Activated CD8-positive, alpha-beta T cell treated with anti-CD3 and anti-CD28 coated beads, Interleukin-2, amount 10 ng/mL, durations not matched to agents 7 days and 5 days (primary cell): ENCODE measurements around the gene VGLL3. TPM values are rescaled to one million over a fixed set of nuclear protein-coding genes. Genes with fewer than 3 reads are reported as not detected.

Experiments
- ATAC-seq: fragments of 150-1000 bp; cut with Tn5 transposase; one replicate; pipeline ENCODE4 v1.10.0; 2021; ENCODE audit warnings: moderate library complexity
- CTCF ChIA-PET: fragments of 350-600 bp; sonication (Branson Sonifier 250); formaldehyde crosslinking; loops from one replicate; lab custom pipeline; 2021; ENCODE audit warnings: antibody characterized with exemption; lab: Charles Lee
- POLR2A ChIA-PET: fragments of 350-600 bp; sonication (Branson Sonifier 250); formaldehyde crosslinking; loops from one replicate; lab custom pipeline; 2021; ENCODE audit warnings: antibody characterized with exemption; lab: Charles Lee
- DNase-seq: peaks from one replicate; pipeline ENCODE4 v3.0.0-alpha.2; 2020
- H3K27ac Mint-ChIP-seq: one replicate; pipeline ENCODE4 v1.8.0; 2021; ENCODE audit warnings: mild to moderate bottlenecking, mixed read lengths
- H3K27me3 Mint-ChIP-seq: one replicate; pipeline ENCODE4 v1.8.0; 2021; ENCODE audit warnings: low read depth, mixed read lengths
- H3K36me3 Mint-ChIP-seq: one replicate; pipeline ENCODE4 v1.8.0; 2021; ENCODE audit warnings: low read depth, mixed read lengths
- H3K4me1 Mint-ChIP-seq: one replicate; pipeline ENCODE4 v1.8.0; 2021; ENCODE audit warnings: low read depth, mixed read lengths
- H3K4me3 Mint-ChIP-seq: one replicate; pipeline ENCODE4 v1.8.0; 2021; ENCODE audit warnings: mild to moderate bottlenecking, mixed read lengths
- H3K9me3 Mint-ChIP-seq: one replicate; pipeline ENCODE4 v1.8.0; 2022; ENCODE audit warnings: mixed read lengths; ENCODE audit not compliant: insufficient read depth
- total RNA-seq, 2 experiments: library from RNA; stranded (reverse); gene quantifications; one replicate each; pipeline ENCODE4 v1.2.3, GENCODE V29; 2021

VGLL3 gene
- total RNA-seq, 2 experiments from 2014 or later: not detected

DNA sequence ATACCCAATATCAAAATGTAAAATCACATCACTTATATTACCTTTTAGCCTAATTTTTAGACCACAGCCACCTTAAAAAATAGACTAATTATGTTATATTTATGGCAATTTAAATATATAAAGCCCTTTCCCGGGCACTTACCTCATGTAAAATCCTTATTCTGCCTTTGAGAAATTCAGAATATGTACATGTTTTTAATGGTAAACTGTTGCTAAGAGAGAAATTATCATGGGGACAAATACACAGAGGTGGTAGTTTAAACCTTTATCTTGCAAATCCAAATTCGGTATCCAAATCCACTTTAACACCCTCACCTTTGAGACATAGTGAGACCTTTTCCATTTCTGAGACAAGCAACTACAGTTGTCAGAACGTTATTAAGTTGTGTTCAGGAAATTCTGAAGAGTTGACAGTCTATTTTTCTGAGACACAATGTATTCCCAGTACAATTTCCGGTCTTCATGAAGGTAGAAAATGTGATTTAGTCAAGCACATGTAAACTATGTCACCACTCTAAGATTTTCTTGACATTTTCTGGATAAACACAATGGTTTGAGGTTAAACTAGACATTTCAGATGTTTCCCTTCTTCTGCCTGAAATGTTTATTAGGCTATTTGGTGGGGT is 10.6 kb upstream of the VGLL3 start:
- H3K4me3 Mint-ChIP-seq: no peak overlapping the region
- no peaks in the 10 kb centered on the region for H3K4me1 Mint-ChIP-seq
- DNase-seq (no peak), ATAC-seq (no peak)
- no peaks in the 10 kb centered on the region for H3K27me3 Mint-ChIP-seq
- POLR2A ChIA-PET: no interaction called here
- no peaks in the 10 kb centered on the region for H3K36me3 Mint-ChIP-seq
- H3K27ac Mint-ChIP-seq: no peak overlapping the region
- H3K9me3 Mint-ChIP-seq: no peaks in the 10 kb centered on the region
- CTCF ChIA-PET: no interaction called here

DNA sequence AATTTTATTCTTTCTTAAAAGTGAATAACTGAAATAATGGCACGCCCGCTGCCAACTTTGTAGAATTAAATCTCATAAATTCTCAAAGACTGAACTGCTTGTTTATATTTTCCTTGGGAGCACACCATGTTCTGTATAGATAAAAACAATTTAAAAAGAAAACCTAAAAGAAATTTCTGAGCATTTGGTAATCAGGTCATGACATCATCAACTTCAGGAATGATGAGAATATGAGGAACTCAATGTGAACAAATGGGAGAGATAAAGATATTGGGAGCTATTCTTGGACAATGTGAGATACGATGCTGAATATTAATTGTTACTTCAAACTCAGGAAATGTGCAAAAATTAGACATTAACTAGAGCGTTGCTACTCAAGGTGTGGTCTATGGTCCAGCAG is 10.0 kb upstream of the VGLL3 start:
- CTCF ChIA-PET: no interaction called here
- ATAC-seq: no peak
- Mint-ChIP-seq H3K4me1 (no peaks in the 10 kb centered on the region), H3K4me3 (no peak overlapping the region), H3K27me3 (no peaks in the 10 kb centered on the region), H3K27ac (no peak overlapping the region), H3K9me3 (no peaks in the 10 kb centered on the region), H3K36me3 (no peaks in the 10 kb centered on the region)
- no peak for DNase-seq
- POLR2A ChIA-PET: no interaction called here

DNA sequence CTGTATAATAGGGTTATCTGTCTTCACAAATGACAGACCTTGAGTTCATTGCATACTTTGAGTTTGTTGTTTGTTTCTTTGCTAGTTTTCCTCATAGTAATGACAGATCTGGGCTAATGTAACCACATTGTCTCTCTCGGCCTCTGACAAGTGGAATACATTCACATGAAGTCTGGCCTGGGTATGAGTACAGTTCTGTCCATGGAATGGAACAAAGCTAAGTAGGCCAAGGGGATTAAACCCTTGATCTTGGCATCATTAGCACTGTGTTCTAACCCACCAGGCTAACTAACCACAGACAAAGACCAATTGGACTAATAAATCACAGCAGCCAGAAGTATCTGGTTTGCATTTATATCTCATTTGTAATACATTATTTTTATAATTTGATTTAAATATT is 7.6 kb upstream of the VGLL3 start:
- Mint-ChIP-seq H3K27ac (no peak overlapping the region), H3K4me1 (no peaks in the 10 kb centered on the region), H3K9me3 (no peaks in the 10 kb centered on the region), H3K4me3 (no peak overlapping the region), H3K36me3 (no peaks in the 10 kb centered on the region), H3K27me3 (no peaks in the 10 kb centered on the region)
- no peak for ATAC-seq
- CTCF ChIA-PET: no interaction called here
- DNase-seq: no peak
- POLR2A ChIA-PET: no interaction called here

DNA sequence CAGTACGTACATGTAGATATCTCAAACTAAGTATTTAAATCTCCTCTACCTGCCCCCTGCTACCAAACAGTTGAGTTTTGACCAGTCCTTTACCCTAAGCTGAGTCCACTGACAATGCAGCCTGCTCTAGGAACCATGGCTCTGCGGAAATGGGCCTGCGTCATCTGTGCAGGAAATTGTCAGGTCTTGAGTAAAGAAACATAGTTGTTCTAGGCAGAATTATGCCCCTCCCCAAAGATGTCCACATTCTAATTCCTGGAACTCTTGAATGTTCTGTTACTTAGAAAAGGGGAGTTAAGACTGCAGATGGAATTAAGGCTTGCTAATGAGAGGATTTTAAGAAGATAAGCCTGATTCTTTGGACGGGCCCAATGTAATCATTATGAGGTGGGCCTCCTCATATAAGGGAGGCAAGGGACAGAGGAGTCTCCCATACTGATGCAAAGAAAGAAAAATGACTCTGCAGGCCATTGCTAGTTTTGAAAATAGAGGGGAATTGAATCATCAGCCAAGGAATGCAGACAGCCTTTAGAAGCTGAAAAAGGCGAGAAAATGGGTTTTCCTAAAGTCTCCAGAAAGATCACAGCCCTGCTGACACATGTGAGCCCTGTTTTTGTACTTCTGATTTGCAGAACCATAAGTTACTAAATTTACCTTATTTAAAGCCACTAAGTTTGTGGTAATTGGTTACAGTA is 5.5 kb upstream of the VGLL3 start:
- Mint-ChIP-seq H3K36me3 (no peaks in the 10 kb centered on the region), H3K4me1 (no peaks in the 10 kb centered on the region), H3K27ac (no peak overlapping the region), H3K9me3 (no peaks in the 10 kb centered on the region), H3K27me3 (peaks cover 8% of the 10 kb centered on the region), H3K4me3 (no peak overlapping the region)
- DNase-seq (no peak), ATAC-seq (no peak)
- ChIA-PET POLR2A (no interaction called here), CTCF (no interaction called here)

DNA sequence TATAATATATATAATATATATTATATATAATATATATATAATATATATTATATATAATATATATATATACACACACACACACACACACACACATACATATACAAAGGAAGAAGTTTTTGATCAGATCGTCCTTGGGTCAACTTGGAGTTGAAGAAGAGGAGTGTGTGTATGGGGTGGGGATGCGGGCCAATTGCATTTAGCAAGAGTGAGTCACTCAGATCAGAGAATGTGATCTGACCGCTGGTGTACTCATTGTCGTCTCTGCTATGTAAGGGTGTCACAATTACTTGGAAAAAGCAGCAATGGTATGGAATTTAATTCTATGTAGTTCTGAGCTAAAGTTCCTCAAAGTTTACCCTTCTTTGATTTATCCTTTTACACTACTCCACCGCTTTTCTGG is 4.6 kb upstream of the VGLL3 start:
- POLR2A ChIA-PET: no interaction called here
- Mint-ChIP-seq H3K27ac (no peak overlapping the region), H3K27me3 (peaks cover 11% of the 10 kb centered on the region), H3K4me3 (no peak overlapping the region), H3K9me3 (no peaks in the 10 kb centered on the region), H3K36me3 (no peaks in the 10 kb centered on the region), H3K4me1 (no peaks in the 10 kb centered on the region)
- ATAC-seq (no peak), DNase-seq (no peak)
- CTCF ChIA-PET: no interaction called here

DNA sequence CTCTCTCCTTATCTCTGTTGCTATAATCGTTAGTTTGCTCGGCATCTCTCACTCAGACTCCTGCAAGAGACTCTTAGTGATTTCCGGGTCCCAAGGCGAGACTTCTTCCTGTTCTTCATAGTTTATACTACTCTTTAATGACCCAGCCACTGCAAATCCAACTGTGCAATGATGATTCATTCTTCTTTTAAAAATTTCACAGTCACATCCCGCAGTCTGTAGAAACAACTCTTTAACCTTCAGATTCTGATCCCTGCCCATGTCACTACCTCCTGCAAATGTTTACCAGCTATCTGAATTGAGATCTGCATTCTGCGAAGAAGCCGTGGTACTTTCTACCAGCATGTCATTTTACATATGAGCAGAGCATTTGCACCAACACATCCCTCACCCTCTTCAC is 2.8 kb upstream of the VGLL3 start:
- ATAC-seq: no peak
- POLR2A ChIA-PET: no interaction called here
- Mint-ChIP-seq H3K36me3 (no peaks in the 10 kb centered on the region), H3K27me3 (peaks cover 24% of the 10 kb centered on the region), H3K4me1 (peaks cover 3% of the 10 kb centered on the region), H3K9me3 (no peaks in the 10 kb centered on the region), H3K27ac (no peak overlapping the region), H3K4me3 (no peak overlapping the region)
- no peak for DNase-seq
- CTCF ChIA-PET: no interaction called here

DNA sequence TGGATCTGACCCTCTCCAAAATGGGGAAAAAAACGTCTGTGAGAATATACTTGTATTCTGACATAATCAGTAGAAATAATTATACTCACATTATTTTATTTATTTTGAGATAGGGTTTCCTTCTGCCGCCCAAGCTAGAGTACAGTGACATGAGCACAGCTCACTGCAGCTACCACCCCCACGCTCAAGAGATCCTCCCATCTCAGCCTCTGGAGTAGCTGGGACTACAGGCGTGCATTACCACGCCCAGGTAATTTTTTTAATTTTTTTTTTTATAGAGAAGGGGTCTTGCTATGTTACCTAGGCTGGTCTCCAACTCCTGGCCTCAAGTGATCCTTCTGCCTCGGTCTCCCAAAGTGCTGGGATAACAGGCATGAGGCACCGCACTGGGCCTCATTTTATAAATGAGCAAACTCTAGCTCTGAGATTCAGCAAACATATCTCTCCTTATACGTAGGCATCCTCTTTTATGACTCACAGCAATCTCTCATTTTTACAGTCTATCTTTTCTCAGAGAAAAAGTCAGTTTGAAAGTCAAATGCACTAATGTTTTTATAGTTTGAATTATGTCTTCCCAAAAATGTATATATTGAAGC is 989 bp upstream of the VGLL3 start:
- no peak for ATAC-seq
- H3K4me1 Mint-ChIP-seq: peaks cover 3% of the 10 kb centered on the region
- no peaks in the 10 kb centered on the region for H3K36me3 Mint-ChIP-seq
- H3K4me3 Mint-ChIP-seq: no peak overlapping the region
- POLR2A ChIA-PET: no interaction called here
- CTCF ChIA-PET: no interaction called here
- H3K9me3 Mint-ChIP-seq: no peaks in the 10 kb centered on the region
- H3K27ac Mint-ChIP-seq: no peak overlapping the region
- peaks cover 26% of the 10 kb centered on the region for H3K27me3 Mint-ChIP-seq
- DNase-seq: no peak

DNA sequence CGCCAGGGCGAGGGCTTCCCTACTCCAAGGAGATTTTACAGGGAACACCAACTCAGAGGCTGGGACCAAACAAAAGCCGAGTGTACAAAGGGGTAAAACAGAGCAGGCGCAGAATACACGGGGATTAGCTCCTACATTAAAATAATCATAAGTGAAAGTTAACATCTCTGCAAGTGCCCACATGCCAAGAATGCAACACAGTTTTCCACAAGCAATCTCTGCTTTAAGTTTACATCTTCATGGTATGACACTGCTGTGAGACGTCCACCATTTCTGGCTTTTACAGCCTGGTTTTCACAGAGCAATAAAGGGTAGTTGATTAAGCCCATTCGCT is 500 bp upstream of the VGLL3 start:
- no peak overlapping the region for H3K27ac Mint-ChIP-seq
- no peak overlapping the region for H3K4me3 Mint-ChIP-seq
- DNase-seq (no peak), ATAC-seq (no peak)
- ChIA-PET POLR2A (no interaction called here), CTCF (no interaction called here)
- peaks cover 26% of the 10 kb centered on the region for H3K27me3 Mint-ChIP-seq
- H3K36me3 Mint-ChIP-seq: no peaks in the 10 kb centered on the region
- no peaks in the 10 kb centered on the region for H3K9me3 Mint-ChIP-seq
- peaks cover 3% of the 10 kb centered on the region for H3K4me1 Mint-ChIP-seq

DNA sequence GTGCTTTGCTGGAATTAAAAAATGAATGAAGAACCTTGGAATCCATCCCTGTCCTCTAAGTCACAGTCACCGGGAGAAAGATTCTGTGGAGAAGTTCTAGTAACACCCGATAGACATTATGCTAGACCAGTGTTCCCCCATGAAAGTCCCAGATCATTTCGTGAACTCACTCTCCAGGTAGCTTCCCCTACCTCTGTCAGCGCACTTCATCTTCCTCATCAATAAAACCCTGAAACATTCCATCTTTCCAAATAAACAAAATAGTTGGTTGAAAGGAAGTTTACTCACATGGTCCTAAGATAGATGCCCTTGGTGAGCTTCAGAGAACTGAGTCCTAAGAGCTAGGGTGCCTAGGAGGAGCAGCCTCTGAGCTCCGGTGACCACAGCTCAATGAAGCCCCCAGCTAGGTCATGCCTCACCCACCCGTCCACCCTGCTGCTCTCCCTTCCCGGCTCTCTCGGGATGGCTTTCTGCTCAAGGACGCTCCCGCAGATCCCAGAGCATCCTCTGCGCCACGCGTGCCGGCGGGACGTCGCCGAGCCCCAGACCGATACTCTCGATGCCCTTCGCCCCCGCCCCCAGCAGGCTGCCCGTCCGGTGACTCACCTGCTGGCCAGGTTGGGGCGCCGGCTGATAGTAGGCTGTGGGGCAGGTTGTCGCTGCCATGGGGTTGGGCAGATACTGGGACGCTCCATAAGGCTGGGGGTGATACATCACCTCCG is 776 bp downstream of the VGLL3 start:
- DNase-seq (no peak), ATAC-seq (no peak)
- POLR2A ChIA-PET: no interaction called here
- Mint-ChIP-seq H3K4me1 (peaks cover 3% of the 10 kb centered on the region), H3K27ac (no peak overlapping the region), H3K9me3 (no peaks in the 10 kb centered on the region), H3K27me3 (peaks cover 26% of the 10 kb centered on the region), H3K4me3 (no peak overlapping the region), H3K36me3 (no peaks in the 10 kb centered on the region)
- CTCF ChIA-PET: no interaction called here

DNA sequence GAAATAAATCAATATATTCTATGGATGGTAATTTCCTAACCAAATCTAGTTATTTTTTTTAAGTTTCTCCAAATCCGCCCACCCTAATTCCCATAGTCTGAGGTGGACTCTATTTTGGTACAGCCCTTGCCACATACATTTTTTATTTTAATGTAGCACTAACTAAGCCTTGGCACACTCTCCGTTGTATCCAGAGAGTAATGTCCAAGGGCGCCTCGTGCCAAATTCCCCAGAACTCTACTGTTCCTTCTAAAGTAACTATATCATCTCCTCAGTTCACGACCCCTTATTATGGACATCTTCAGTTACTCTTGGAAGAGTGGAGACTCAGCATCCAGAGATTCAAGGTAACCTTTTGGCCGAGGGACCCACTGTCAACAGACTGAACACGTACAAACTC is 1.3 kb downstream of the VGLL3 start:
- ChIA-PET CTCF (no interaction called here), POLR2A (no interaction called here)
- no peaks in the 10 kb centered on the region for H3K36me3 Mint-ChIP-seq

DNA sequence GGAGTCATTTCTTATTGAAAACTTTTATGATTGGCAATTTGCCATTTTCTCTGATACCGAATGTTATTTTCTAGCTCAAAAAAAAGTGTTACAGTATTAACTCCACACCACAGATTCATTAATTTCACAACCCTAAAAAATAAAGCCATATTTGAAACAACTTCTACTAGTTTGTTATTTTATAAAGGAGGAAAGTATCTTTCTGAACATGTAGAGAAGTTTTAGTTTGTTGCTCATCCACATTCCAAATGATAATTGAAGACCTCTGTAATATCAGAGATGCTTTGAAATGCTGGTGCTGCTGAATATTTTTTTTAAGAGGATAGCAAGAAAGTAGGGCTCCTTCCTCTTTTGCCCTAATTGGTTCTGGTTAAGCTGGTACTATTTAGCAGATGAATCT is 1.9 kb downstream of the VGLL3 start:
- ChIA-PET POLR2A (no interaction called here), CTCF (no interaction called here)
- H3K4me3 Mint-ChIP-seq: no peak overlapping the region
- DNase-seq (no peak), ATAC-seq (no peak)
- peaks cover 26% of the 10 kb centered on the region for H3K27me3 Mint-ChIP-seq
- H3K9me3 Mint-ChIP-seq: no peaks in the 10 kb centered on the region
- H3K4me1 Mint-ChIP-seq: peaks cover 3% of the 10 kb centered on the region
- H3K27ac Mint-ChIP-seq: no peak overlapping the region
- no peaks in the 10 kb centered on the region for H3K36me3 Mint-ChIP-seq

More for the DNA sequence above, 1.3 kb downstream of the VGLL3 start:
- ATAC-seq (no peak), DNase-seq (no peak)
- H3K27me3 Mint-ChIP-seq: peaks cover 26% of the 10 kb centered on the region
- H3K4me3 Mint-ChIP-seq: no peak overlapping the region
- H3K9me3 Mint-ChIP-seq: no peaks in the 10 kb centered on the region
- H3K27ac Mint-ChIP-seq: no peak overlapping the region
- peaks cover 3% of the 10 kb centered on the region for H3K4me1 Mint-ChIP-seq

DNA sequence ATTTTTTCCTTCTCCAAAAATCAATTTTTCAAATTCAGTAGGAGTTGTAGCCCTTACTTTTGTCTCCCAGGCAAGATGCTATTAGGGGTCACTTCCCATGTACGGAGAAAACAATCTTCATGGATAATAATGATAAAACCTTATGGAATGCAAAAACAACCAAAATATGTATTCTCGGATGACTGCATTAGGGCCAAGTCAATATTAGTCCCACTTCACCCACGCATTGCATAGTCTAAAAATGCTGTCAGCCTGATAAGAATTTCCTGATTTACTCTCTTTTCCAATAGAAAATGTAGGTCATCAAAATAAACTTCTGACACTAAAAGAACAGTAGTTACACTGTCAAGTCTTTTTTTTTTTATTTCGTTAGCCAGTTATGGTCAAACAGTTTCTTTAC is 2.7 kb downstream of the VGLL3 start:
- DNase-seq: no peak
- Mint-ChIP-seq H3K4me3 (no peak overlapping the region), H3K27me3 (peaks cover 26% of the 10 kb centered on the region), H3K4me1 (peaks cover 3% of the 10 kb centered on the region), H3K9me3 (no peaks in the 10 kb centered on the region), H3K27ac (no peak overlapping the region), H3K36me3 (no peaks in the 10 kb centered on the region)
- ATAC-seq: no peak
- POLR2A ChIA-PET: no interaction called here
- CTCF ChIA-PET: no interaction called here
